Right lobe of liver (tissue), 6 donors: Measurements from ENCODE around the gene PSKH1. TPM values are rescaled to one million over a fixed set of nuclear protein-coding genes. Genes with fewer than 3 reads are reported as not detected.

Experiments used
- ATAC-seq, 4 donors: fragments of 200-7000 bp; cut with Tn5 transposase; one replicate each; pipeline ENCODE4 v1.9.1; 2020; ENCODE audit warnings: mild to moderate bottlenecking in 4 of 4, moderate library complexity in 4 of 4
- DNase-seq, 3 donors: peaks; one replicate each; pipeline ENCODE4 v3.0.0-alpha.2; 2020
- H3K27ac ChIP-seq, 3 donors: fragments of 200-600 bp; one replicate each; pipeline ENCODE4 v1.8.0; 2022
- H3K27me3 ChIP-seq, 2 donors: fragments of 200-600 bp; one replicate each; pipeline ENCODE4 v1.8.0; 2022
- H3K36me3 ChIP-seq, 4 donors: fragments of 200-600 bp; sonication (generic) in 1 of 4; one replicate each; pipeline versions ENCODE4 v1.5.1 to v1.8.0; 2017 to 2022; ENCODE audit warnings: control low read depth in 1 of 4
- H3K4me1 ChIP-seq, 4 donors: fragments of 200-600 bp; sonication (generic) in 1 of 4; one replicate each; pipeline versions ENCODE4 v1.5.1 to v1.8.0; 2017 to 2022; ENCODE audit warnings: control low read depth in 1 of 4
- H3K4me3 ChIP-seq, 3 donors: fragments of 200-600 bp; one replicate each; pipeline ENCODE4 v1.8.0; 2022
- H3K9me3 ChIP-seq, 4 donors: fragments of 200-600 bp; sonication (generic) in 1 of 4; one replicate each; pipeline versions ENCODE4 v1.5.1 to v1.8.0; 2017 to 2022; ENCODE audit warnings: control low read depth in 1 of 4
- CTCF ChIP-seq, 4 donors: fragments of 200-600 bp in 3 of 4; fragments of 450-650 bp in 1 of 4; IDR thresholded peaks; one replicate each; pipeline versions ENCODE4 v1.5.1 to v1.8.0; 2016 to 2022; ENCODE audit warnings: antibody characterized with exemption in 4 of 4, mild to moderate bottlenecking in 2 of 4
- POLR2A ChIP-seq: fragments of 450-650 bp; IDR thresholded peaks from one replicate; pipeline ENCODE4 v1.6.1; 2017; ENCODE audit warnings: antibody characterized with exemption, mild to moderate bottlenecking
- WGBS: methylation state at CpG from one replicate; pipeline ENCODE4 v1.1.6; 2018; ENCODE audit warnings: low coverage, low lambda C conversion rate; ENCODE audit not compliant: insufficient coverage; ENCODE audit errors: missing lambda C conversion rate; 5-methylcytosine and 5-hydroxymethylcytosine counted together
- intact Hi-C, 2 donors: fragments of 100-400 bp; cut with DNase I; formaldehyde crosslinking; loops; one replicate each; pipeline versions ENCODE4 v1.11.2 to v1.14.1; 2022
- total RNA-seq, 6 experiments: library from RNA; depleted of rRNA in 2 of 6; stranded (reverse); fragments of >200 nt in 2 of 6; fragmentation: NEBNext Ultra II Directional in 3 of 6; extraction: Animal tissue kit (Norgen Biotek cat#: 25700) in 3 of 6; gene quantifications; one replicate each; pipeline versions ENCODE4 v1.1.0 to v1.2.4, GENCODE V29; 2016 to 2023
- donor health status: DM: no; HTN: yes; CAD: no.
- donor health status: DM: no; HTN: no; CAD: no.
- donor health status: DM: no; HTN: no; CAD: no.
- donor health status: DM: no; HTN: yes; CAD: no.
- donor health status: DM: no; HTN: yes; CAD: no.

Gene PSKH1
- total RNA-seq, 6 experiments from 2014 or later, result 6.7 to 22.6 (median 13.2) TPM

GRCh38 chr16:67872131-67872630 lies 20.9 kb upstream of the PSKH1 start:
- TF ChIP-seq POLR2A (no peak), CTCF (IDR thresholded peaks at IDR 0.05) (no peak)

GRCh38 chr16:67872631-67873434 lies 20.2 kb upstream of the PSKH1 start, which contains the start of gene EDC4:
EDC4 (plus strand) TSS chr16:67873052; CDS start chr16:67873262, 210 bp downstream.
- Histone ChIP-seq H3K36me3 (peaks cover 0 to 27% (median 11%) of the 10 kb centered on the region in 4 donors), H3K9me3 (no peaks in the 10 kb centered on the region), H3K4me3 (peak within 1 kb of the TSS; percentile 67 to 97 (median 96)), H3K27me3 (no peaks in the 10 kb centered on the region), H3K4me1 (peaks cover 0 to 35% (median 8%) of the 10 kb centered on the region in 4 donors), H3K27ac (peak within 1 kb of the TSS; percentile 74 to 84 (median 76))
- peak; percentile 91 to 97 (median 94) for ATAC-seq
- intact Hi-C loops, result no loop called here
- DNase-seq, result peak; percentile 88 to 93 (median 91)
- 0% methylated on average over 6 of the region's 72 CpGs for WGBS
- TF ChIP-seq POLR2A (peak; percentile 27), CTCF (IDR thresholded peaks at IDR 0.05) (no peak)

More at GRCh38 chr16:67872131-67872630, 20.9 kb upstream of the PSKH1 start:
- Histone ChIP-seq H3K4me3 (peak overlapping the region; percentile 67 to 97 (median 96)), H3K27ac (peak overlapping the region; percentile 74 to 84 (median 76)), H3K4me1 (peaks cover 0 to 35% (median 8%) of the 10 kb centered on the region in 4 donors), H3K36me3 (peaks cover 0 to 26% (median 8%) of the 10 kb centered on the region in 4 donors), H3K9me3 (no peaks in the 10 kb centered on the region), H3K27me3 (no peaks in the 10 kb centered on the region)
- ATAC-seq (peak in 1 of 4 donors; percentile 2), DNase-seq (no peak)
- intact Hi-C loops, result no loop called here
- 60% methylated on average over 2 of the region's 2 CpGs for WGBS

- ATAC-seq, result peak in 2 of 4 donors; percentile 1 to 3
- peaks cover 0 to 35% (median 8%) of the 10 kb centered on the region in 4 donors for H3K4me1 ChIP-seq
- no peaks in the 10 kb centered on the region for H3K9me3 ChIP-seq
Observed at GRCh38 chr16:67873435-67874370, 19.4 kb upstream of the PSKH1 start.

More at GRCh38 chr16:67873435-67874370, 19.4 kb upstream of the PSKH1 start:
- Histone ChIP-seq H3K27me3 (no peaks in the 10 kb centered on the region), H3K36me3 (peaks cover 0 to 27% (median 13%) of the 10 kb centered on the region in 4 donors), H3K4me3 (peak overlapping the region; percentile 67 to 97 (median 96)), H3K27ac (peak overlapping the region; percentile 74 to 84 (median 76))
- intact Hi-C loops, result no loop called here
- TF ChIP-seq POLR2A (no peak), CTCF (IDR thresholded peaks at IDR 0.05) (no peak)
- no peak for DNase-seq
- 20% methylated on average over 10 of the region's 23 CpGs for WGBS
